KMS-11 (cell line): Measurements from ENCODE around the gene STT3B.

Source experiments
- H2AFZ ChIP-seq: fragments of 200-600 bp; sonication (generic); 2 replicates; pipeline ENCODE4 v1.6.1; 2016; ENCODE audit warnings: antibody characterized with exemption, mixed run types, low read depth
- H3K27ac ChIP-seq: fragments of 200-600 bp; sonication (generic); 2 replicates; pipeline ENCODE4 v1.6.1; 2016; ENCODE audit warnings: mild to moderate bottlenecking, mixed run types
- H3K27me3 ChIP-seq: fragments of 200-600 bp; sonication (generic); 2 replicates; pipeline ENCODE4 v1.6.1; 2017; ENCODE audit warnings: mild to moderate bottlenecking, low read depth, mixed run types, moderate library complexity; ENCODE audit not compliant: insufficient read depth
- H3K36me3 ChIP-seq: fragments of 200-600 bp; sonication (generic); 2 replicates; pipeline ENCODE4 v1.6.1; 2017; ENCODE audit warnings: mild to moderate bottlenecking, mixed run types; ENCODE audit not compliant: insufficient read depth
- H3K4me1 ChIP-seq: fragments of 200-600 bp; sonication (generic); 2 replicates; pipeline ENCODE4 v1.6.1; 2016; ENCODE audit warnings: mild to moderate bottlenecking, low read depth, mixed run types; ENCODE audit not compliant: poor library complexity, severe bottlenecking
- H3K4me2 ChIP-seq: fragments of 200-600 bp; sonication (generic); 2 replicates; pipeline ENCODE4 v1.7.0; 2016; ENCODE audit warnings: mild to moderate bottlenecking, mixed run types
- H3K4me3 ChIP-seq: fragments of 200-600 bp; sonication (generic); IDR thresholded peaks from 2 replicates; pipeline ENCODE4 v1.6.1; 2017; ENCODE audit warnings: low read depth, low read length, mixed read lengths; ENCODE audit not compliant: insufficient read depth
- H3K79me2 ChIP-seq: fragments of 200-600 bp; sonication (generic); 2 replicates; pipeline ENCODE4 v1.6.1; 2016; ENCODE audit warnings: low read depth, mixed run types; ENCODE audit not compliant: insufficient read depth
- H3K9ac ChIP-seq: fragments of 200-600 bp; sonication (generic); 2 replicates; pipeline ENCODE4 v1.6.1; 2016; ENCODE audit warnings: mild to moderate bottlenecking, mixed run types
- H4K20me1 ChIP-seq: fragments of 200-600 bp; sonication (generic); 2 replicates; pipeline ENCODE4 v1.6.1; 2016; ENCODE audit warnings: mild to moderate bottlenecking, mixed run types; ENCODE audit not compliant: insufficient read depth
- CTCF ChIP-seq: fragments of 200-600 bp; sonication (generic); conservative IDR thresholded peaks from 2 replicates; pipeline ENCODE4 v1.6.1; 2017; ENCODE audit warnings: low read depth, mild to moderate bottlenecking, antibody characterized with exemption, low read length, moderate library complexity, mixed read lengths

The STT3B gene

DNA sequence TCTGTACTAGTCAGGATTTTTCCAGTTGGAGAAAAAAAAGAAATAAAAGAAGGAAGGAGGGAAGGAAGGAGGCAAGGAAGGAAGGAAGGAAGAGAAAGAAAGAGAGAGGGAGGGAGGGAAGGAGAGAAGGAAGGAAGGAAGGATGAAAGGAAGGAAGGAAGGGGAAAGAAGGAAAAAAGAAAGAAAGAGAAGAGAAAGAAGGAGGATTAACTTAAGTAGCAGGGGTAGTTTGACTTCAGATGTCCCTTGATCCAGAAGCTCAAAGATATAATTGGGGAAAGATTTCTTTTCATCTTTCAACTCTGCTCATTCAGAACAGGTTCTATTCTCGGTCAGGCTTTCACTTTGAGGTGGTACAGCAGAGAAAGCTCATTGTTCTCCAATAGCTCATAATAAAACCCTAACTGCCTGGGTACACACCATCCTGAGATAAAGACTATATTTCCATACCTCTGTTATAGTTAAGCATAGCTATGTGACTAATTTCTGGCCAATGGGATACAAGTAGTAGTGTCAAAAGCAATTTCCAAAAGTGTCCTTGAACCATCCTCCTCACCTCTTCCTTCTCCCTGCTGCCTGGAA lies 23.5 kb upstream of the STT3B start:
- H3K4me3 ChIP-seq, result no peak overlapping the region

GRCh38 chr3:31514570-31514969 lies 18.2 kb upstream of the STT3B start:
- no peak for TF ChIP-seq CTCF
- Histone ChIP-seq H3K27ac (no peak overlapping the region), H3K79me2 (no peaks in the 10 kb centered on the region), H3K27me3 (no peaks in the 10 kb centered on the region), H3K36me3 (no peaks in the 10 kb centered on the region), H3K4me1 (no peaks in the 10 kb centered on the region), H3K4me3 (no peak overlapping the region), H4K20me1 (no peaks in the 10 kb centered on the region), H2AFZ (no peak overlapping the region), H3K9ac (no peak overlapping the region), H3K4me2 (no peak overlapping the region)

More for the DNA sequence above, 23.5 kb upstream of the STT3B start:
- Histone ChIP-seq H2AFZ (no peak overlapping the region), H3K79me2 (no peaks in the 10 kb centered on the region), H3K27me3 (no peaks in the 10 kb centered on the region), H3K4me2 (no peak overlapping the region), H3K4me1 (no peaks in the 10 kb centered on the region), H3K9ac (no peak overlapping the region), H3K27ac (no peak overlapping the region), H4K20me1 (no peaks in the 10 kb centered on the region), H3K36me3 (no peaks in the 10 kb centered on the region)
- no peak for TF ChIP-seq CTCF

- Histone ChIP-seq H3K4me3 (no peak overlapping the region), H3K4me1 (no peaks in the 10 kb centered on the region), H2AFZ (no peak overlapping the region), H4K20me1 (no peaks in the 10 kb centered on the region), H3K4me2 (no peak overlapping the region), H3K9ac (no peak overlapping the region), H3K79me2 (no peaks in the 10 kb centered on the region), H3K27ac (no peak overlapping the region), H3K27me3 (no peaks in the 10 kb centered on the region), H3K36me3 (no peaks in the 10 kb centered on the region)
- no peak for TF ChIP-seq CTCF
These were observed 17.0 kb upstream of the STT3B start for GRCh38 chr3:31515486-31516284.

- Histone ChIP-seq H4K20me1 (no peaks in the 10 kb centered on the region), H3K4me2 (no peak overlapping the region), H3K4me1 (no peaks in the 10 kb centered on the region), H3K9ac (no peak overlapping the region), H3K79me2 (no peaks in the 10 kb centered on the region), H2AFZ (no peak overlapping the region), H3K27me3 (no peaks in the 10 kb centered on the region), H3K4me3 (no peak overlapping the region), H3K27ac (no peak overlapping the region), H3K36me3 (no peaks in the 10 kb centered on the region)
- no peak for TF ChIP-seq CTCF
These were observed 16.0 kb upstream of the STT3B start for GRCh38 chr3:31516757-31517156.
